Fibroblast of skin of right biceps (primary cell): ENCODE measurements around the gene SUSD1.
"Not testable (repeated sequence)": the region's sequence is repeated elsewhere in the genome, so short reads cannot be mapped to it uniquely, and the experiment has no call there.

ENCODE experiments used
- DNase-seq: peaks from one replicate; pipeline ENCODE4 v3.0.0-alpha.2; 2013

Gene SUSD1

DNA sequence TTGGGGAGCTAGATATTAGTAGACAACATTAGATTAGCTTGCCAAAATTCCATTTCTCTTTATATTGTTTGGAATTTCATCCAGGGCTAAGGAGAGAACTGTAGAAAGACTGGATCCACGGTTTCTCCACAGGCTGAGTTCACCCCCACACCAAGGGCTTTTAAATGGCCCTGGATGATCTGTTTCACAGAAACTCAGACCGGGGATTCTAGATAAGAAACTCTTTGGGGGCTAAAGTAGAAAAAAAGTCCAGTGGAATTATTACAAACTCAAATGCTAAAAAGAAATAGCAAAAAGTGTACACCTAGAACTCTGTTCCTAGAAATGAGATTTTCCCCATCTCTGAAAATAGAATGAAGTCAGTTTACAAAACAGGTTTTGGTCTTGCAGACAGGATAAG lies 80.9 kb downstream of the SUSD1 start:
- no peak for DNase-seq

DNA sequence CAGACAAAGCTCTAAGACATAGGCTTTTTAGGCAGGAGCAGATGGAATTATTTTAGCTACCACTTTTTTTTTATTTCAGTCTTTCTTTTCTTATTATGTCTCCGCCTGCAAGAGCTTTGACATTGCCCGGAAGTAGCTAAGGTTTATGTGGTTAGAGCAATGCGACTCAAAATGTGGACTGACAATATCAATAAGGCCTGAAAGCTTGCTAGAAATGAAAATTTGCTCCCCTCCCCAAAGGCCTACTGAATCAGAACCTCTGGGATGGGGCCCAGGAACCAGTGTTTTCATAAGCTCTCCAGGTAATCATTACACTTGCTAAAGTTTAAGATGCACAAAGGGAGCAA lies 81.3 kb downstream of the SUSD1 start:
- no peak for DNase-seq

DNA sequence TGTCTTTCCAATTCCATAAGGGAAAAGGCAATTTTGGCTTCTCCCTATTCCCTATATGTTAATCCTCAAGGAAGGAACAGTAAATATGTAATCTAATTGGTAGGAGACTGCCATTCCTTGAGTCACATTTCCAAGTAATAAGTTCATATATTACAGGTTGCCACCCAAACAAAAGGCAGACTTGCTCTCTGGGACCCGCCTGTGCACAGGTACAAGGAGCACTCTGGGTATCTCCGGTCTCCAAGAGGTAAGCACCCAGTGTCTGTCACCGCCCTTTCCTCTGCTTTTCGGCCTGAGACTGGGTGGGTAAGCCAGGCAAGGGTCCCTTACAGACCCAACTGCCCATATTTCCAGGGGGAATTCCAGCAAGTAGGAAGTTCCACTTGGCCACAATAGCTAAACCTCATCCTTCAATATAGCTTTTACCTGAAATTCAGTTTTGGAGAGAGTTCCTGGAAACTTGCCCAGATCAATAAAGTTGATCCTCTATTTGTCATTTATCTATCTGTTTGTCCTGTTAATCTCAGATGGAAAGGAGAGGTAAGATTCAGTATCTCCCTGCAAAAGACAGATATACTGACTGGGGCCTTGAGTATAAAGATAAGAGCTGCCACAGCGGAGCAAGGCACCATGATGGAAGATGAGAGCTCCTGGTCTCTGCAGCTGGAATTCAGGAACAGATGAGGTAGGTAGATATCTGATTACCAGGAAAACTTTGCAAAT lies 81.8 kb downstream of the SUSD1 start:
- no peak for DNase-seq

DNA sequence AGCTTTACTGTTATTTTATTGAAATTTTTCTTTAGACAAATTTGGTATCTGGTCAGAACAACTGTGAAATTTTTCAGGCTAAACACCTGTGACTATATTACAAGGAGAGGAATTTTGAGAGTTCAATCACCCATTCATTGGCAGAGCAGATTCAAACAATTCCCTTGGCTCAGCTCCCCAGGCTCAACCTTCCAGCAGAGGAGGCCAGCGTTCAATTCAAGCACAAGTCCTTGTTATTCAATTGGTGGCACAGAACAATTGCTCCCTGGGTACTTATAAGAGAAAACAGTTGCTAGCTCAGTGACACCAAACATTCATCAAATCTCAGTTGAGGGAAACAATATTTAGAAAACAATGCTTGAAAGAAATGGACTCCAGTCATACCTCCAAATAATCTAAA lies 83.3 kb downstream of the SUSD1 start:
- DNase-seq, result no peak

DNA sequence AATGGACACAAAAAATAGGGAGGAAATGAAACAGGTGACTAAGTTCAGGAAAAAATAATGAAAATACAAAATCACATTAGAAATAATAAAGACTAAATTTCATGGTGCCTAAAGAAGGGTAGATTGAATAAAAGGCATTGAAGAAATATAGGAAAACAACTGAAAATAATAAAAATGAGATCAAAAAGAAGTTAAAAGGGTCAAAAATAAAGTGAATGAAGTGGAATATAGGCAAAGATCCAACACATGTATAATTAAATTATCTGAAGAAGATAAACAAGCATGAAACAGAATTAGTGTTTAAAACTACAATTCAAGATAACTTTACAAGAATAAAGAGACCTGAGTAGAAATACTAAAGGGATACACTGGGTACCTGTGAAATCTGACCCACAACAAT lies 87.6 kb downstream of the SUSD1 start:
- DNase-seq, result no peak

DNA sequence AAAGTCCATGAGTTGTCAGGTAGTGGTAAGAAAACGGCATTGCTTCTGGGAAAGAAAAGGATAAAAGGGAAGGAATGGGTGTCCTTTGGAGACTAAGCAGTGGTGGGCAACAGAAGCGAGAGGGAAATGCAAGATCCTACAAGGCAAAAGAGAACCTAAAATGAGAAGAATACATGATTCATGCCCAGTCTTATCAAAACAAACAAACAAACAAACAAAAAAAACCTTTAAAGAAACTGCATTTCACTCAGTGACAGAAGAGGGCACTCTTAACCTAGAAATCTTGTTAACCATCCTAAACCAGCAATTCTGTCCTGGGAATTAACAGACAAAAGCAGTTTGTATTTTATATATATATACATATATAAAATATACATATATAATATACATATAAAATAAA lies 88.5 kb downstream of the SUSD1 start:
- DNase-seq, result no peak

DNA sequence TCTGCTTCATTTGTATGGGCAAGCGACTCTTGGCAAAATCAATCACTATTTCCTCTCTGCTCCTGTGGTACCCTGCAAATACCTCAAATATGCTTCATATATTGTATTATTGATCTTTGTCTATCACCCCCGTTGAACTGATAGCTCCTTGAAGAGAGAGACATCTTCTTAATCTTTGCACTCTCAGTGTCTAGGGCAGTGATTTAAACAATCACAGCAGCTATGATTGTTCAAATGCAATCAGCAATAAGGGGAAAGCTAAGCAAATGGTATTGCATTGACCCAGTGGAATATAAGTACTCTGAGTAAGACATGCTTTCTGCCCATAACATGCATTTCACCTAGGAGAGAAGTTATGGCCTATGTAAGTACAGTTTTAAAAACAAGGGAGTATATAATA lies 90.2 kb downstream of the SUSD1 start:
- no peak for DNase-seq

DNA sequence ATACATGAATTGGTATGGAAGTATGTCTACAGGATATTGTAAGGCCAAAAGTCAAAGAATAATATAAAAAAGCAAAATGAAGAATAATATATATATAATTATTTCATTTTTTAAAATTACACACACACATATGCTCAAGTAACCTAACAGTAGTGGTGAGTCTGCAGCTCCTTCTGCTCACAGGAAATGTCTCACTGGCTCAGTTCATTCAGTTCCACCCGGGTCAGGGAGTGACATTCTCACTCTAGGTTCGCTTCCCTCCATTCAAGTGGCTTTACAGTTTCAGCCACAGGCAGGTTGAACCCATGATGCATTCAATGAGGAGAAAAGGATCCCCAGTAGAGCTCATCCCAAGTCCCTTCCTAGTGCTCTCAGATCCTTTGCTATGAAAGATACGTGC lies 90.8 kb downstream of the SUSD1 start:
- no peak for DNase-seq

DNA sequence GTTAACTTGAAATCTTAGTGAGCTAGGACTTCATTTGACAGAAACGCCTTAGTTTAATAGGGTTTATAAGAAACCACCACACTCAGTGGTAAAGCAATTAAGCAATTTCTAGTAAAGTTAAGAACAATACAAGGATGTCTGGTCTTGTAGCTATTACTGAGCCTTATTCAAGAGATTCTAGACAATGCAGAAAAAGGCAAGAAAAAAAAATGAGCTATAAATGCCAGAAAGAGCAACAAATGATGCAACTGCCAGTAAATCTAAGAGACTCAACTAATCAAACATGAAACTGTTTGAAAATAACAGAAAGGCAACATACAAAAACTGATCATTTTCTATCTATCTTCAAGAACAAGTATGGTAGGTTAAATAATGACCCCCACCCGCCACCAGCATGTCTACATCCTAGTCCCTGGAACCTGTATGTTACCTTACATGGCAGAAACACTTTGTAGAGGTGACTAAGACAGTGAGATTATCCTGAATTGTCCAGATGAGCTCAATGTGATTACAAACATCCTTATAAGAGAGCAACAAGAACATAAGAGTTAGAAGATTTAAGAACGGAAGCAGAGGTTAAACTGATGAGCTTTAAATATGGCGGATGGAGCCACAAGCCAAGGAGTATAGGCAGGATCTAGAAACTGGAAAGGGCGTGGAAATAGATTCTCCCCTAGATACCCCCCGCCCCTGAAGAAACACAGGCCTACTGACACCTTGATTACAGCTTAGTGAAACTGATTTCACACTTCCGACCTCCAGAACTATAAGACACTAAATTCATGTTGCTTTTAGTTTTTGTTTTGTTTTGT lies 93.0 kb downstream of the SUSD1 start:
- no peak for DNase-seq

DNA sequence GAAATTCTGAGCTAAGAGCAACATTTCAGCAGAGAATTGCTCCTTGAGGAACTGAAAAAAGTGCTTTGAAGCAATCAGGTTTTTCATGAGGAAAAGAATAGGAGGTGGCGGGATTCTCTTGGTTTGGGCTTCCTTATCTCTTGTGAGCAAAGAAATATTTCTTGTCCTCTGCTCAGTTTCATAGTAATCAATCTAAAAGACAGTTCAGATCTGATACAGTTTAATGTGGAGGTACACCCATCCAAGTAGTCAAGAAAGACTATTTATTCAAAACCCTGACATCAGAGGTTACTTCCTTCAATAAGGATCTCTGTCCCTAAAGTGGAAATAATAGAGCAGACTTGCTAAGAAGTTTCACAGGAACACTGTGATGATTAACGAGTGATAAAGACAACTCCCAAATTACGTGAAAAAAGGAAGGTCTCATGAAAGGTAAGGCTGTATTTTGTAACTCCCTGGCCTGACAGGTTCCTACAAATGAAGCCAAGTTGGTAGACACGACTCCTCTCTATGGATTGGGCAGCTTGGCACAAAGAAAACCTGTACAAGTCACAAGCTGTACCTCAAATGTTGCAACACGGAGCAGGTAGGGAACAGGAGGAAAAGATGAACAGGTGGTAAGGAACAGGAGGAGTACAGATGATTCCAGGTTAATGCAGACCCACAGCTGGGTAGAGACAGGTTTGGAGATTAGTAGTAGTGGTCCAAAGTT lies 94.1 kb downstream of the SUSD1 start:
- DNase-seq, result no peak

DNA sequence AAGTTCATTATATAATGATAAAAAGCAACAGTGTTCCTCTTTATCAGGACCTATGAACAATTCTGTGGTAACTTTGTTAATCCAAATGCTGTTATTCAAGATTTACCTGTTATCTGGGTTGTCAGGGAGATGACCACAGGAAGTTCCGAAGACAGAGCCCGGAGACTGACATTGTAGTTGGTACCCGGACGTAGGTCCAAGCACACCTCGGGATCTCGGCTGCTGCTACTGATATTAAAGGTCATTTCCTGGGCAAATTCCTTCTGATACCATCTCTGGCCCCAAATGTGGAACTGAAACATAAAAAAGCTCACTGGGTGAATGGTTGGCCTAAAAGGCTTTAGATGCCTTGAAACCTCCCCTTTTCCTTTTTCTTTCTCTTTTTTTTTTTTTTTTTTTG lies 96.7 kb downstream of the SUSD1 start:
- no peak for DNase-seq

DNA sequence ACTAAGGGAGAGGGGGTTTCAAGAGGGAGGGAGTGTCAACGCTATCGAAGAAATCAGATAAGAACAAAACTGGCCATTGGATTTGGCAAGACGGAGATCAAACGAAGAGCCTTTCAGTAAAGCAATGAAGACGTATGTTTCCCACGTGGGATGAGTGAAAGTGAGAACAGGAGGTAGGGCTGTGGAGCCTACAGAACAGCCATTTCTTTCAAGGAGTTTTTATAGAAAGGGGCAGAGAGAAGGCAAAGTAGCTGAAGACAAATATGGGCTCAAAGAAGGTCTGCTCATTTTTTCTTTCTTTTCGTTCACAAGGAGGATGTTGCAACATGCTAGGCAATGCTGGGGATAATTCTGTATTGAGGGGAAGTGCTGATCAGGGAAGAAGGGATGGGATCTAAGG lies 98.3 kb downstream of the SUSD1 start:
- DNase-seq, result no peak

DNA sequence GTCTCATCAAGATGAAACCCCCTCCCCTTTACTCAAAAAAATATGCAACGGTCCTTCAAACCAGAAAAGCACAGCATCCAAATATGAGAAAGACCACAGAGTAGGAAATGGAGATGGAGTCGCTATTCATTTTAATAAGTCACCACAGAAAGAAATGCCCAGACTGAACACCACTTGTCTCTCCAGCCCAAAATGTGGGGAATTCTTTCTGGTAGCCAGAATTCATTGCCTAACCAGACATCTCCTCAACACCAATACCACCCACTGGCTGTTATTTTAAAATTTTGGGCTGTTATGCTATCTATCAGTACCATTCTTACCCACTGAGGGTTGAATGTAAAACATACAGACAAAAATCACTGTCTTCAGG lies 100.1 kb downstream of the SUSD1 start:
- no peak for DNase-seq

DNA sequence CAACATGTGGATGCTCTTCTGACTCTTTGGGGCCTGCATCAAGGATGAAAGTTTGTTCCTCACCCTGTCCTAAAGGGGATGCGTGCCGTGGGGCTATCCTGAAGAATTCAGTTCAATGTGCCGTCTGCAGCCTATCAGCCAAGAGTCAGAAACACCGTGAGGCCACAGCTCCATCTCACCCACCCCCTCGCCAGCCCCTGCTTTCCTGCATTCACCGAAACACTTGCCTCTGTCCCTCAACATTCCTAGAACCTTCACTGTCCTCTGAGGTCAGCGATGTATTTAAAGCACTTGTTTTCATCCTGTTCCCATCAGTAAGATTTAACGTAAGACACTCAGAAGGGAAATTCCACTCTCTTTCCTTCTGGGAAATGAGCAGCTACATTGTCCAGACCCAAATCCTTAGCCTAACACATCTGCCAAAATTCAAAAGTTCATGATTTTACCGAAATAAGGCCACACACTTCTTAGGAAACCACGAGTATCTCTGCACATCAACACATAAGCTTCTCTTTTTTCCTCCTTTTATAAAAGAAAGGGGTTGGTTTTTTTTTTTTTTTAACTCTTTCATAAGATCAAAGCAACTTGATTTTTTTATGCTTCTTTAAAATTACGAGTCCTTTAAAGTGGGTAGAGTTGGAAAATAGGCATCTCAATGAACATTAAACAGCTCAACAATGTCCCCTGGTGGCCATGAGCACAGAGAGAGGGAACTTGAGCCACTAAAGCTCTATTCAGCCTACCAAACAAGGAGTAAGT lies 100.7 kb downstream of the SUSD1 start:
- DNase-seq, result peak; percentile 97

DNA sequence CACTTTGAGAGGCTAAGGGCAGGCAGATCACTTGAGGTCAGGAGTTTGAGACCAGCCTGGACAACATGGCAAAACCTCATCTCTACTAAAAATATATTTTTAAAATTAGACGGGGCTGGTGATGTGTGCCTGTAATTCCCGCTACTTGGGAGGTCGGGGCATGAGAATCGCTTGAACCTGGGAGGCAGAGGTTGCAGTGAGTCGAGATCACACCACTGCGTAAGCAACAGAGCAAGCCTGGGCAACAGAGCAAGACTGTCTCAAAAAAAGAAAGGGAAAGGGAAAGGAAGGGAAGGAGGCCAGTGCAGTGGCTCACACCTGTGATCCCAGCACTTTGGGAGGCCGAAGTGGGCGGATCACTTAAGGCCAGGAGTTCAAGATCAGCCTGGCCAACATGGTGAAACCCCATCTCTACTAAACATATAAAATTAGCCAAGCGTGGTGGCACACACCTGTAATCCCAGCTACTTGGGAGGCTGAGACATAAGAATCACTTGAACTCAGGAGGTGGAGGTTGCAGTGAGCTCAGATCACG lies 101.4 kb downstream of the SUSD1 start:
- not testable (repeated sequence) for DNase-seq

DNA sequence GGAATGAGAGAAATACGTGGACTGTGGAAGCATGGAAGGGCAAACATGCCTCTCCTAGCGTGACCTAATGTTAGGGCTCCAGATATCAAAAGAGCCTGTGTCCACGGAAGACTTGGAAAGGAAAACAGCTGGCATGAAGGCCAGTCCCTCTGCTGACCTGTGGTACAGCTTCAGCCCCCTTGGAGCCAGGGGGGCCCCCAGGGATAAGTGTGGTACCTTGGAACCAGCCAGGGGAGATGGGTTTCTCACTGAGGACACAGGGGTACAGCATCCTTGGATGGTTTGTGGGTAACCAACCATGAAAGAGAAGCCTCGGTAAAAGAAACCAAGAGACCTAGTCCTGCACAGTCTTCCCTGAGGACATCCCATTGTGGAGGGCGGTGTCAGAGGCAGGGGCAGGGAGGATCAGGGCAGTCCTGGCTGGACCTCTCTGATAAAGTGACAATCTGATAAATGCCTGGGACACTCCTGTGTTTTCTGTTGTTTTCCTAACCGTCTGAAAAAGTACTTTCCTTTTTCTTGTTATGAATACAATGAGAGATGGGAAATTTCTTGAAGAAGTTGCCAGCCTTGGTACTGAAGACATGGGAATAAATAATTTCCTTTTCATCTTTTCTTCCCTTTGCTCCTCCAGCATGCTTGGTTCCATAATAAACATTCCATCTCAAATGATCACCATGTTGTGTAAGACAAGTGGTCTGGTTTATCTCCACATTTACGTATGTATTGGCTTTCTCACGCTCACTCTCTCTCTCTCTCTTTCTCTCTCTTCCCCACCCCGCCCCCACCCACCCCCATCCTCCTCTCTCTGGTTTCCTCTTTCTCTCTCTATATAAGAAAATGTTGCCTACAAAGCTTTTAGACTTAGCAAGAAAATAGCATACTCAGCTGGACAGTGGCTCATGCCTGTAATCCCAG lies 102.1 kb downstream of the SUSD1 start:
- DNase-seq, result peak; percentile 97

DNA sequence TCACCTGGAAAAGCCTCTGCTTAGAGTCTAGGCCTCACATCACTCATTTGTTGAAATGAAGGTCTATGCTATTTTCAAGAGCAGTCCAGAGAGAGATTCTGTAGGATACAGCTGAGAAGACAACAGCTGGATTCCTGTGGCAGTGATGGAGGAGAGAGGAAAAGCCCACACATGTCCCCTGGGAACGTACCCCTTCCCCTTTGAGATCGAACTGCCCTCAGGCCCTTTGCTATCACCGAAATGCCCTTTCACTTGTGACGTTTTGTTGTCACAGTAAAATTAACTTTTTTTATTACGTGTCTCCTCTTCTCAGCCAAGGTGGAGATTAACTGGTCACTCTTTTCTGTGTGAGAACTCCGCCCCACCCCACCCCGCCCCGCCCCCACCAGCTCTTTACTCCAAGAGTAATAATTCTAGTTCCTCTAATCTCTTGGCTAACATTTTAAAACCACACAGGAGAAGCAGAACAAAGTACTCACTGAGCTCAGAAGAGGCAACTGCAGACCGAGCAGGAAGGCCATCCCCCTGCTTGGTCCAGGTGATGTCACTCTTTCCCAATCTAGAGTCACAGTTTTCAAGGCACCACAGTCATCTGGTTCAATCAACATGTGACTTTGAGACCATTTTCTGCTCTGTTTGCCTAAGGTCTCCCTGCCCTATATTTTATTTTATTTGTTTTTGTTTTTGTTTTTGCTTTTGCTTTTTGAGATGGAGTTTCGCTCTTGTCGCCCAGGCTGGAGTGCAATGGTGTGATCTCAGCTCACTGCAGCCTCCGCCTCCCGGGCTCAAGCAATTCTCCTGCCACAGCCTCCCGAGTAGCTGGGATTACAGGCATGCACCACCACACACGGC lies 105.6 kb downstream of the SUSD1 start:
- peak; percentile 39 for DNase-seq

DNA sequence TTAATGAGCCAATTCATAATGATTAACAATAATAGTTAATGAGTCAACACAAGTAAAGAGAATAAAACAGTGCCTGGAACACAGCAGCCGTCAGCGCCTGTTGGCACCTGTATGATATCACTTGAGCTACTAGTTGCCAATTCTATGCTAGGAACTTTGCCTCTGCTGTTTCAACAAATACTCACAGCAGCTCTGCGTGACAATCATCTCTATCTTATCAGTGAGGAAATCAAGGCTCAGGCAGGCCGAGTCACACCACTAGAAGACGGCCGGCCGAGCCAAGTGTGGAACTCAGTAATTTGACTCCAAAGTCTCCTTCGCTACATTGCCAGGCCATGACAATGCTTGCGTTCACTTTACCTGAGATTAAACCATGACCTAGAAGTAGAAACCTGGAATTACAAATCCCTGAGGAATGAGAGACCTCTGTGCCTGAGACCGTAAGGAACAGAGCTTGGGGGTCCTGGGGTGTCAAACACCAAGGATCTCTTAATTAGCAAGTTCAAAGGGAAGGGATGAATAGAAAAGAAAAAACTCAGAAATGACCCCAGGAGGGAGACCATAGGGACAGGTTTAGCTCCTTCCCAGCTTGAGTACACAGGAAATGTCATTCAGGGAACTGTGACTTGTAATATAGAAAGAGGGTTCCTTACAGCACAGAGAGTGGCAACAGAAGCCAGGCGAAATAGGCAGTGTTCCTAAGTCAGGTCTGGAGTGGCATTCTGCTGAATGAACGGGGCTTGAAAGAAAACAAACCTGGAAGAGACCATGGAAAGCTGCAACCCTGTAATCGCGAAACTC lies 109.1 kb downstream of the SUSD1 start:
- DNase-seq, result peak; percentile 92

DNA sequence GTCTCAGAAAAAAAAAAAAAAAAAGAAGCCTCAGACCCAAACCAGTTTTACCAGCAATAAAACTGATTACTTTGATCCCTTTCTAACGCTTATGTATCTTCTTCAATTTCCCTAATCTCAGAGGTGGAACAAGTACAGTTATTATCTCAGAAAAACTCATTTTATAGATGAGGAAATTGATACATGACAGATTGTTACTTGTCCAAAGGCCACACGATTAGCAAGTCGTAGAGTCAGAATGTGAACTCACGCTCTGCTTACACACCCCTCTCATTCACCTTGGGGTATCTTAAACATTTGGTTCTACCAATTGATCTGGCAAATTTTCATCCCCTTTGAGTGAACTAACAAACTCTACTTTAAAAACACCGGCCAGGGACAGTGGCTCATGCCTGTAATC lies 110.2 kb downstream of the SUSD1 start:
- DNase-seq, result no peak

DNA sequence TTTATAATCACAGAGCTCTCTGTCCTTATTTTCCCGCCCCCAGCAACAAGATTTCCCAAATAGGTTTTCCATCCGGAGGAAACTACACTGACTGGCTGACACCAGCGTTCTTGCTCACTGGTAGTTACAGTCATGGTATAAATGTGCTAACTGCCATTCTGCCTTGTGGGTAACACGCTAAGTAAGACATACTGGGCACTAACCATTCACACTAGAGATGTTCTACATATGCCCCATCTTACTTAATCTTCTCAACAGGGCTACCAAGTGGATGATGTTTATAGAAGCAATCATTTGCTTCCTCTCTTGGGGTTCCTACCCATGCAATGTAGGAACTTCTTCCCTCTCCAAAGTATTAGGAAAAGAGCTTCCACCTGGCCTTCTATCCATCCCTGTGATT lies 111.5 kb downstream of the SUSD1 start:
- DNase-seq, result no peak
